HG03432 (cell line): ENCODE results near the gene FGFR3.

Source experiments
- ATAC-seq: cut with Tn5 transposase; IDR thresholded peaks from one replicate; pipeline ENCODE4 v1.9.1; 2021; ENCODE audit warnings: mild to moderate bottlenecking, moderate library complexity; ENCODE audit not compliant: unreplicated experiment

Gene FGFR3

DNA sequence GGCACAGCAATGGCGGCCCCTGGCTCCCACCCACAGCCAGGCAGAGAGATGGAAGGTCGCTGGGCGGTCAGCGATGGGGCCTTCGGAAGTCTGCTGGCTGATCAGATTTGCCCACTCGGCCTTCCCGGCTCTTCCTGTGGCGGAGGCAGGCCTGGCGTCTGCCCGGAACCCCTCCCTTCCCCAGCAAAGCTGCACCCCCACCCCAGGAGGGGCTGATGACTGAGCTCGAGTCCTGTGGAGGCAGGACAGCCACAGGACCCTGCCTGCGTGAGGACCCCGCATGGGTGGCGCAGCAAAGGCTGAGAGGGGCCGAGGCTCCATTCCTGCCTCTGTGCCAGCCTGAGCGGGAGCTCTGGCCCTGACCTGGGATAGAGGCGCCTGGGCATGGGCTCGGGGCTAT, 37.0 kb upstream of the FGFR3 start:
- ATAC-seq = no peak

DNA sequence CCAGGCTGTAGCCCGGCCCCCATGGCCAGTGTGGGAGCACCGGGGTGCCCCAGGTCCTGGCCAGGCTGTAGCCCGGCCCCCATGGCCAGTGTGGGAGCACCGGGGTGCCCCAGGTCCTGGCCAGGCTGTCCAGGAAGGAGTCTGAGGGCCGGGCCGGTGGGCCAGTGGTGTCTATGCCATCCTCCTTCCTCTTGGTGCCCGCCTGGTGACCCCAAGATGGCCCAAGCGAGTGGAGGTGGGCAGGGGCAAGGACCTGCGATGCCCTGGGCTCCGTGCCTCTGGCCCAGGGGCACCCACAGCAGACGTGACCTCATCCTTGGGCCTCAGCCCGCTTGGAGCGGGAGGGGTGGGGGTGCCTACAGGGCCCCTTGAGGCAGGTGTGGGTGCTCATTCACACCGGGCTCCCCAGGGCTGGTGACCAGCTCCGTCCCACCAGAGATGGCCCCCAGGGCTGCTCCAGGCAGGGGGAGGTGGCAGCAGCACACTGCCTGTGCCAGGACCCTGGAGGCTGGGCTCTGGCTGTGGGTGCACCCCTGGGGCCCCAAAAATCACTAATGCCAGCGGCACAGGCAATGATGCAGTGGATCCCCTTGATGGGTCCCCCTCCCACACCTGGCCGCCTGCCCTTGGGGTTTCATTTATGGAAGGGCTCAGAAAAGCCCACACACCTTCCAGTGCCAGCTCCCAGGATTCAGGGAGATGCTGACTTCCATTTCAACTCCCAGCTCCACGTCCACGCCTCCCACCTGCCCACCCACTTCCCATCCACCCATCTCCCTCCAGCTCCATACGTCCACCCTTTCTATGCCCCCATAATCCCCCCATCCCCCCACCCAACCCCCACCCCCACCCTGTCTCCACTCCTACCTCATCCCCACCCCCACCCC, 36.0 kb upstream of the FGFR3 start:
- ATAC-seq = no peak

DNA sequence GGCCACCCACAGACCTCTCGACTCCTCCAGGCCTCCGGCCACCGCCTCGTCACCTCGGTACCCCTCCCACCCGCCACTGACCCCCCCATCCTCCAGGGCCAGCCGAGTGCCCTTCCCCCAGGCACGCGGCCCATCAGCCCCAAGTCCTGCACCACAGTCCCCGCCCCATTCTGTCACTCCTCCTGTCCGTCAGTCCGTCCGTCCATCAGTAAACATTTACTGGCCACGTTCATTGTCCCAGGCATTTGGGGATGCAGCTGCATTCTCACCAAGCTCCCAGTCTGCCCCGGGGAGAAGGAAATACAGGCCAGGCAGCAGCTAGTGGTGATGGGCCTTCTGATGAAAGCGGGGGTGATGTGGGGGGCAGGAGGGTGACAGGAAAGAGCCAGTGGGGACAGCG, 35.3 kb upstream of the FGFR3 start:
- no peak for ATAC-seq

DNA sequence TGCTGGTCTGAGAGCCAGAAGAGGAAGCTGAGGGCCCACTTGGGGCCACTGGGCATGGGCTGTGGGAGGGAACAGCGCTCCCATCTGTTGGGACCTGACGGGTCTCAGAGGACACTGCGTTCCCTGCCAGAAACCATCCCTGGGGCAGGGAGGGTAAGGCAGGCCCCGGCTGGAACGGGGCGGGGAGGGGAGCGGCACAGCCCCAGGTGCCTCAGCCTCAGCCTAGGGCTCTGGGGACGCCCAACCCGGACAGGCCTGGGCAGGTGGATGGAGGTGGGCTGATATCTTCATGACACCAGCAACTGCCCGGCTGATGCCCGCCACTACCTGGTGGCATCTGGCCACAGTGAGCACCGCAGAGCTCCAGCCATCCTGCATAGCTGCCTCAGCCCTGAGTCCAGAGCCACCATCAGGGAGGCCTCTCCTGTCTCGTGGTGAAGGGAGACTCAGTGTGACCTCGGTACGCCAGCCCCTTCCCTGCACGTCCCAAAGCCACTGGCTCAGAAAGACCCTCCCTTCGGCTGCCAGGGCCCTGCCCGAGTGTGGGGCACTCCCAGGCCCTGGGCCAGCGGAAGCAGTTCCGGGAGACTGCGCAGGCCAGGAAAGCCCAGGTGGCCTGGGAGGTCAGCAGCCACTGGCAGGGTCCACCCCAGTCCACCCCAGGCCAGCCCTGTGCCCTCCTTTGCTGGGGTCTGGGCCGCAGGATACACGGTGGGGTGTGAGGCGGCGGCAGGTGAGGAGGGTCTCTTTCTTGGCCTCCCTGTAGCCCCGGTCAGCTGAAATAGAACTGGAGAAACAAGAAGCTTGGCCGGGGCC, 34.6 kb upstream of the FGFR3 start:
- ATAC-seq = no peak

DNA sequence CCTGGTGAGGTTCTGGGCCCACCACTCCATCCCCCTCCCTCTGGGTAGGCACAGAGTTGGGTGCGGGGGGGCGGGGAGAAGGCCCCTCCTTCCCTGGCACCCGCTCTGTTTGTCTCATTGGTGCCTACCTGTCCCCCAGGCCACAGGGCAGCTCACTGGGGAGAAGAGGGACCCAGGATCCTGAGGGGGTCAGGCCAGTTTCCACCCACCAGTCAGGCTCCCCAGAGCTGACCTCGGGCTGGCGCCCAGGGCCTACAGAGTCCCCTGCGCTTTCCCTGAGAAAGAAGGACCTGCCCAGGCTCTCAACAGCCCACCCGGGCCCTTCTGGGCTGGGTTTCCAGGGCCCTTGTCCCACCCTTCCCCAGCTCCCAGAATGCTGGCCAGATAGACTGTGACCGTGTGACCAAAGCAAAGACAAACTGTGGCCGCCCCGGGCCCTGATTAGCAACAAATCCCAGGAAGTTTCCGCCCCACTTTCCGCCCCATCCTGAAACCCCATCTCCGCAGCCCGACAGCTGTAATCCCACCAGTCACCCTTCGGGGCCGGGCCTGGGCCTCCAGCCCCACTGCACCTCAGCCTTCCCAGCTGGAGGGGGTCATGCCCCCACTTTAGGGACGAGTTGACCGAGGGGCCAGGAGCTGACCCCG, 33.8 kb upstream of the FGFR3 start:
- ATAC-seq = no peak

DNA sequence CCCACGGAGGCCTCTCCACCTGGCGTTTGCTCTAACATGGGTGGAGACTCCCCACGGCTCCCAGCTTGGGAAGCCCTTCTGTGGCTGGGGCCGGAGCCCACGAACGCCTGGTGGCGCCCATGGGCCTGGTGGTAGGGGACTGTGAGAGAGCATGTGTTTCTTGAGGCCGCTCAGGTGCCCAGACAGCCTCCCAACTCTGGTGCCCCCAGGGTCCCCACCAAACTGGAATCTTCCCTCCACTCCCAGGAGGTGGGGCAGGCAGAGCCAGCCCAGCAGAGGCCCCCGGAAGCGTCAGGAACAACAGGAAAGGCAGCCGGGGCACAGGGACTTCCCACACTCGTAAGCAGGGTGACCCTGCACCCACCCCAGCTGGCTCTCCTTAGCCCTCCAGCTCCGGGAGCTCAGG, 33.3 kb upstream of the FGFR3 start:
- ATAC-seq = no peak

DNA sequence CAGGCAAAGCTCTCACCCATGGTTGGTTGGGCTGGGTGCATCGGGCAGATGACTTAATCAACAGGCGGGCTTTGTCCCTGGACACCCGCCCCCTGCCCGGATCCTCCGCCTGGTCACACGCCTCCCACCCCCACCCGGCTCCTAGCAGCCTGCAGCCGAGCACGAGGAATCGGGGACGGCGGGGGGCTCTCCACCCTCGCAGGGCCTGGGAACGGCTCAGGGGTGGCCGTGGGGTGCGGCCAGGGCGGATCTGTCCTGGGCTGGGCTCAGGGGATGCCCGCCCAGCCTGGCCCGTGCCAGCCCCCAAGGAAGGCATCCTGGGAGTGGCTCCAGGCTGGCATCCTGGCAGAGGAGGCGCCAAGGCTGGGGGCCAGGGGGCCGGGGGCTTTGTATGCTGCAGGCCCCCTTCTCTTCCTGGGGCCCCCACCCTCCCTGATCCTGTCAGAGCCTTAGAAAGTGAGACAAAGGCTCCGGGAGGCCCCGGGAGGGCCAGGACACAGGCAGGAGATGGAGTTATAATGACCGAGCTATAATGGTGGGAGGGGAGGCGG, 32.5 kb upstream of the FGFR3 start:
- ATAC-seq = no peak

DNA sequence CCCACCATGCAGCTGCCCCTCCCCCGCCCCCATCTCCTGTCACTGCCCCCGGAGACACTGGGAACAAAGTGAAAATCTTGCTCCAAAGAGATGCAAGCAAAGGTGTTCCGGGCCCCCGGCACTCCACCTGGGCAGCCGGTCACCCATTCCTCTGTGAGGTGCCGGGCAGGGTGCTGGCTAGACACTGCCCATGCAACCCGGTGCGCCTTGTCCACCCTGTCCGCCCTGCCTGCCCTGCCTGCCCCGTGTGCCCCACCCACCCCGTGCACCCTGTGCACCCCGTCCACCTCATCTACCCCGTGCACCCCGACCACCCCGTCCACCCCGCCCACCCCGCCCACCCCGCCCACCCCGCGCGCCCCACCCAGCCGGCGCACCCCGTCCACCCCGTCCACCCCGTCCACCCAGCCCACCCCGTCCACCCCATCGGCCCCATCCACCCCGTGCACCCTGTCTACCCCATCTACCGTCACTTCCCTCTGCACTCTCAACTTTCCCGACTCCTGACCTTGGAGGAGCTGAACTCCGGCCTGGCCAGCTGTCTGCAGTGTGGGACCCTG, 31.9 kb upstream of the FGFR3 start:
- ATAC-seq = no peak

DNA sequence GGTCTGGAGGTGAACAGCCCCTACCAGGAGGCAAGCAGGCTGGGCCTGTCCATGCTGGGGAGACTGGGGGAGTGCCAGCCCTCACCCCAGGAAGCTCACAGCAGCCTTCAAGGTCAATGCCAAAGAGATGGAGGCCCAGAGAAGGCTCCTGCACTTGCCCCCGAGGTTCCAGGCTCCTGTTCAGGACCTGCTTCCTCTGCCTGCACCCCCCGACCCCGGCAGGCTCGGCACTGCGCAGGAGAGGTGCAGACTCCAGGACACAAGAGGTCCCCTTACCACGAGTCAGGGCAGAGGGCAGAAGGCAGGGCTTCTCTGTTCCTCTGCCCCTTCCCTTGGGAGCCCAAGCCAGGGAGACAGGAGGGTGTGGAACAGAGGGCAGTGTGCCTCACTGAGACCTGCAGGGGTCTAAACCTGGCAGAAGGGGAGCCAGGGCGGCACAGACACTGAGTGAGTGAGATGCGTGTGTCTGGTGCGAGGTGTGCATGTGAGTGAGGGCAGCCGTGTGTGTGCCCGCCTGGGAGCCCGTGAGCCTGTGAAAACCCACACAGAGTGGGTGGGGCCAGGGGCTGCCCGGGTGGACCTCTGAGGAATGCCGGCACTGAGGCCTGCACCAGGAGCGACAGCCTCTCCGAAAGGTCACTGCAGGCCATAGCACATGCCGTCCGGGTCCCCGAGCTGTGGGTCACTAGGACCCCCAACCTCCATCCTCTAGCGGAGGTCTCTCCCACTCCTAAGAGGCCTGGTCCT, 30.7 kb upstream of the FGFR3 start:
- ATAC-seq = no peak

DNA sequence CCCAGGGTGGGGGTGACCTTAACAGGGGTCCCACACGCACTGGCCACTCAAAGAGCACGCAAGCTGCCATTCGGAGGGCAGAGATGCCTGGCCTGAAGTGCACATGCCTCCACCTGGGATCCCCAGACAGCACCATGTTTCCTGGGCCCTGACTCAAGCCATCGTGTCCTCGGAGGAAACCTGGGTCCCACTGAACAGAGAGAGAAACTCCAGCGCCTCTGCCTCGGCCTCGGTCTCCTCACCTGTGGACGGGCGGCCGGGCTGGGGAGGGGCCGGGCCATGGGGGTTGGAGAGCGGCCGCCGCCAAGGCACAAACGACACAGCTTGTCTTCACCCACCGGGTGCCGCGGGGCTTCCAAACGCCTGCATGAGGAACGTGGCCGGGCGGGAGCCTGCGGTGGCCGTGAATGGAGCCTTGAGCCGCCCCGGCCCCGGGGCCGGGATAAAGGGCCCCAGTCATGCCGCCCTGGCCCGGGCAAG, 30.0 kb upstream of the FGFR3 start:
- no peak for ATAC-seq

DNA sequence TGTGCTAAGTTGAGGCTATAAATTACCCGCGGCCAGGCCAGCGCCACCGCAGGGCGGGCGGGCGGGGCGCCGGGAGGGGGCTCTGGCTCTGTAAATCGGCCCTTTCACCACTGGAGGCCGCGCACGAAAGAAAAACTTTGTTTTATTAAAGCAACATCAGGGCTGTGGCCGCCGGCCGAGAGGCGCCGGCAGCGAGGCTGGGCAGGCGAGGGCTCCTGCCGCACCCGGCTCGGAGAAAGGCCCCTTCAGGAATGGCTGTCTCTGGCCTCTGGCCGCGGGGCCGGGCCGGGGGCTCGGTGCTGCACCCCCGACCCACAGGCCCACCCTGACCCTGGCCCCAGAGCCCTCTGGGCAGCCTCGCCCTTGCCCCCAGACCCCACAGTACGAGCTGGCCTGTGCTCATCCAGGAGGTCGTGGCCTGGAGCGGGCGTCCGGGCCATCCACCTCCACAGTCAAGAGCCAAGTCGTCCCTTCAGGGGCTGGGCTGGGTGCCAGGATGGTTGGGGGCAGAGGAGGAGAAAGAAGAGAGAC, 29.5 kb upstream of the FGFR3 start:
- no peak for ATAC-seq

DNA sequence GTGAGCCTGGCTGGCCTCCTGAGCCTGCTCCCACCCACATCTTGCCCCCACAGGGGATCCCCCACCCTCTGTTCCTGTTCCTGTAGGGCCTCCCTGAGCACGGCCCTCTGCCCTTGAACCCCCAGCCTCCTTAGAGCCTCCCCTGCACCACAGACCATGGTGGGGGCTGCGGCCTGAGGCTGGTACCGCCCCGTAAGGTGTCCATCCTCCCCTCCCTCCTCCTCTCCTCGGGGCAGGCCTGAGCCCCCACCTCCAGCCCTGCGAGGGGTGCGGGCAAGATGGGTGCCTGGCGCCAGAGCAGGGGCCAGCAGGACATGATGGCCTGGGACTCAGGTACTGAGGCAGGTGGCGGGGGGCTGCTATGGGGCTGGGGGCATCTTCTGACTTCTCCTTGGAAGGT, 28.4 kb upstream of the FGFR3 start:
- no peak for ATAC-seq

DNA sequence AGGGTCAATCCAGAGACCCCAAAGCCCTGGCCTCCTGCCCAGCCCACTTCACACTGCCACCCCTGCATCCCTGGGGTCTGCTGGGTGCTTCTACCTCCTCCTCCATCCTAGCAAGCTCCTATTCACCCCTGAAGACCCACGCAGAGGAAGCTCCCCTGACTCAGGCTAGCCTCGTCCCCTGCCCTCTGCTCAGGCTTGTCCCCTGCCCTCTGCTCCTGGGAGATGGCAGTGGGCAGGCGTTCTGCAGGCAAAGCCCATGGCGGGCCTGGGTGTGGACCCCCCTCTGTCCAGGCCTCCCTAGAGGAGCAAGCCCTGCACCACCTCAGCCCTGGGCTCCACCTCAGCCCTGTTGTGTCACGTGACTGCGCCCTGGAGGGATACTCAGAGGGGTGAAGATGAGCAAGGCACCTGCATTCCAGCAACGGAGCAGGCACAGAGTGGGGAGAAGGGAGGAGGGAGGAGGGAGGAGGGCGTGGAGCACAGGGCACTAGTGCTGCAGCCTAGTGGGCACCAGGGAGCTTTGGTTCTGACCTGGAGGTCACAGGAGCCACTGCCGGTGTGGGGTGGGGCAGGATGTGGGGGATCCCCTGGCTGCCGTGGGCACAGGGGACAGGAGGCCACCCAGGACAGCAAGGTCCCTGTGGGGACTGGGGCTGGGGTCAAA, 27.6 kb upstream of the FGFR3 start:
- no peak for ATAC-seq

DNA sequence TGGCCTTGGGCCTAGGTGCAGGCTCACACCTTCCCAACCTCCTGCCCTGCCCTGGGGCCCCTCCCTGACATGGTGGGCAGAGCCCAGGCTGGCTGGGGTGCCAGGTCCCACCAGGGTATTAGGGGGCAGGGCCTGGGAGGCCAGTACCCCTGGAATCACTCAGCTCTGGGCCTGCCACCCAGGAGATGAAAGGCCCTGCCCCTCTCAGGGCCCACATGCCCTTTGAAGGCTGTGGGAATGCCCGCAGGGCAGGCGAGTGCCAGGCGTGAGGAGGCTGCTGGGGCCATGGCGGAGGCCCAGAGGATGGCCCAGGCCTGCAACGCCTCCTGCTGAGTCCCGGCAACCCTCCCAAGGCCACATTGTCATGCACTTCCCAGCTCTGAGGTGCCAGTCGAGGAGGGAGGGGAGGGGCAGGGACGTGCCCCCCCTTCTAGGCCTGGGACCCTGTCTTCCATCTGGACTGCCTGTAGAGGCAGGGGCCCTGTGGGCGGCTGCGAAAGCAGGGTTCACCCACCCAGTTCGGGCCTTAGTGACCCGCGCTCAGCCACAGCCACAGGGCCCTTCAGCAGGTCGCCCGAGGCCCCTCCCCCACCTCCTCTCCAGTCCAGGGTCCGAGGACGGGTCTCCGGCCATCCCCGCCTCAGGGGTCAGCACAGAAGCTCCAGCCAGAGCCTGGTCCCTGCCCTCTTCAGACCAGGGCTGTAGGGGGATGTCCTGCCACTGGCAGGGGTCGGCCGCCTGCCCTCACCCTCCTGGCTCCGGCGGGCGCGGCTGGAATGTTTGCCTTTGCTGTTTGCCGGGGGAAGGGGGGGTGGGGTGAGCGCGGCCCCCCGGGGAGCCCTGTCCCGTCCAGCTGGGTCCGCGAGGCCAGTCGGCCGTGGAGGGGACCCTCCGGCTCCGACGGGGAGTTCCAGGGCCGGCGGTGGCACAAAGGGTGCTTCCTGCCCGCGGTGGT, 26.7 kb upstream of the FGFR3 start:
- ATAC-seq = no peak

DNA sequence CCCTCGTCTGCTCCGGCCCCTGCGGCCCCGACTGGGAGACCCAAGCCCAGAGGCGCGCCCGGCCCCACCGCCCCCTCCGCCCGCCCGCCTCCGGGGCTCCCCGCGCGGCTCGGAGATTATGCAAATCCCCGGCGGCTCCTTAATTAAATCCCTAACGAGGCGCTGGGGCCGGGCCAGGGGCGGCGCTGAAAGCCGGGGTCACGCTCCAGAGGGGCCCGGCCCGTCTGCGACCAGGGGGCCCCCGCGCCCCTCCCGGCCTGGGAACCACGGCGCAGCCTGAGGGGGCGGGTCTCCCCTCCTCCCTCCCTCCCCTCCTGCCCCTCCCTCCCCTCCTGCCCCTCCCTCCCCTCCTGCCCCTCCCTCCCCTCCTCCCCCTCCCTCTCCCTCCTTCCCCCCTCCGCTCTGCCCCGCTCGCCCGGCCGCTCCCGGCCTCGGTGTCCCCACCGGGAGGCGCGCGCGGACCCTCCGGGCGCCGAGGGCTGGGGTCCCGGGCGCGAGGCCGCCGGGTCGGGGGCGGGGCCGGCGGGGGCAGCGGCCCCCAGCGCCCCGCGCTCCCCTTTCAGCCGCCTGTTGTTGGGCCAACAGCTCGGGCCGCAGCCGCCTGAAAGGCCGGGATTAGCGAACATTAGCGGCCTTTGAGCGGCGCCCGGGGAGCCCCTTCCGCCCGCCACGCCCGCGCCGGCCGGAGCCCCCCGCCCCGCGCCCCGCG, 25.9 kb upstream of the FGFR3 start:
- ATAC-seq = no peak

DNA sequence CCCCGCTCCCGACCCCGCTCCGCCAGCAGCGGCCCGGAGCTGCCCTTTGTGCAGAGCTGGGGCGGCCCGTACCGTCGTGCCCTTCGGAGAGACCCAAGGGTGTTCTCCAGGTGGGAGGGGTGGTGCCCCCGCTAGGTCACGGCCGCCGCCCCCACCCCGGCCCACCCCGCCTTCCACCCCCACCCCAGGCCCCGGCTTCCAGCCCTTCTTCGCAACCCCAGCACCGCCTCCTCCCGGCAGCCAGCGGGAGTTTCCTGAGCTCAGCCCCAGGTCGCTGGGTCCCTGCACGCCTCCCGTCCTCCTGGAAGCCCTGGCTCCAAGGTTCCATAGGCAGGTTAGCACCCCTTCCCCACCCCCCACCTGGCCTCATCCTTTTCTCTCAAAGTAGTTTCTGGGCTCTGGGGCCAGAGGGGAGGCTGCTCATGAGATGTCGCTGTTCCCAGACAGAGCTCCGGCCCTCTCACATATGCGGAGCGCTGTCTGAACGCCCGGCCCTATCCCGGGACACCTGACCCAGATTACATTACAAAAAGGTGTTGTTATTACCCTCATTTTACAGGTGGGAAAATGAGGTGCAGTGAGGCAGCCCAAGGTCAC, 25.2 kb upstream of the FGFR3 start:
- no peak for ATAC-seq

DNA sequence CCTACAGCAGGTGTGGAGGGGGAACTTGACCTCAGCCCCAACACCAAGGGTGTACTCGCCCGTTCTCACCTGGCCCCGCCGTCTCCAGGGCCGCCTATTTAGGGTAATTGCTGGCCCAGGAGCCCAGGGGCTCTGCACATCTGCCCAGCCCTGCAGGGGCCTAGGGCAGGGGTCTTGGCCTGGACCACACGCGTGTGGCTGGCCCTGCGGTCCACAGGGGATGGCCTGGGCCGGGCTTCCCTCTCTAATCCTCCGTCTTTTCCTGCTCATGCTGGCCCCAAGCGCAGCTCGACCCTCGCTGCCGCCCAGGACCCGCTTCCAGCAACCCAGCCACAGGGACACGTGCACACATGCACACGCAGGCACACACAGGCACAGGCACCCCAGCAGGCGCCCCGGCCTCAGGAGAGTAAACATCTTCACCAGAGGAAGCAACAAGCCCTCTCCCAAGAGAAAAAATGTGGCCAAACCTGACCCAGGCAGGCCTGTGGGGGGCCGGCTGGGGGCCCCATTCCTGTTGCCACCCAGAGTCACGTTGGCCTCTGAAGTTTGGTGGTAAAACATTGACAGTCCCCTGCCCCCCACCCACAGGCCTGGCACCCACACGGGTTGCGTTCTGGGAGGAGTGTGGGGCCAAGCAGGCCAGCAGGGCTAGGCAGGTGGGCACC, 24.6 kb upstream of the FGFR3 start:
- no peak for ATAC-seq
